OCI-LY3 (cell line): ENCODE data around the gene BPTF.
"Not testable (repeated sequence)": the region's sequence is repeated elsewhere in the genome, so short reads cannot be mapped to it uniquely, and the experiment has no call there.

ENCODE experiments used
- H2AFZ ChIP-seq: fragments of 200-600, 300-600 bp; shearing (Covaris generic); 2 replicates; pipeline ENCODE4 v1.6.0; 2014; ENCODE audit warnings: antibody characterized with exemption, low read depth, low read length
- H3K27ac ChIP-seq: fragments of 200-600, 300-600 bp; sonication (generic); 2 replicates; pipeline ENCODE4 v1.5.1; 2014; ENCODE audit warnings: mild to moderate bottlenecking, low read length, moderate library complexity, mixed read lengths
- H3K27me3 ChIP-seq: fragments of 200-600, 300-600 bp; sonication (generic); 2 replicates; pipeline ENCODE4 v1.6.1; 2014; ENCODE audit warnings: low read depth, low read length, mixed read lengths
- H3K36me3 ChIP-seq: fragments of 200-600, 300-600 bp; sonication (generic); replicated peaks from 2 replicates; pipeline ENCODE3; 2014; ENCODE audit warnings: low read depth, low read length, mixed read lengths
- H3K4me1 ChIP-seq: fragments of 300-600, 200-600 bp; sonication (generic); 2 replicates; pipeline ENCODE4 v1.6.1; 2014; ENCODE audit warnings: low read length, mixed read lengths
- H3K4me2 ChIP-seq: fragments of 200-600, 300-600 bp; sonication (generic); 2 replicates; pipeline ENCODE4 v1.6.1; 2014; ENCODE audit warnings: low read length, mixed read lengths
- H3K4me3 ChIP-seq: fragments of 300-600, 200-600 bp; sonication (generic); 2 replicates; pipeline ENCODE4 v1.5.1; 2014; ENCODE audit warnings: antibody characterized with exemption, mild to moderate bottlenecking, low read length, moderate library complexity
- H3K79me2 ChIP-seq: fragments of 300-600, 200-600 bp; shearing (Covaris generic); 2 replicates; pipeline ENCODE4 v1.6.1; 2014; ENCODE audit warnings: mild to moderate bottlenecking, low read length, mixed read lengths
- H3K9ac ChIP-seq: fragments of 300-600, 200-600 bp; shearing (Covaris generic); 2 replicates; pipeline ENCODE4 v1.6.0; 2014; ENCODE audit warnings: mild to moderate bottlenecking, low read length, moderate library complexity
- H3K9me3 ChIP-seq: fragments of 200-600, 300-600 bp; shearing (Covaris generic); 2 replicates; pipeline ENCODE4 v1.6.1; 2014; ENCODE audit warnings: low read length, mixed read lengths; ENCODE audit not compliant: insufficient read depth
- H4K20me1 ChIP-seq: fragments of 200-600, 300-600 bp; sonication (generic); 2 replicates; pipeline ENCODE4 v1.6.1; 2016; ENCODE audit warnings: low read length, mixed read lengths; ENCODE audit not compliant: insufficient read depth
- EZH2phosphoT487 ChIP-seq: fragments of 200-600 bp; shearing (Covaris generic); IDR thresholded peaks from 2 replicates; pipeline ENCODE4 v1.6.1; 2018; ENCODE audit warnings: antibody characterized with exemption, mixed run types, low read depth
- TF ChIP-seq, protein P1 (sequence below): fragments of 200-600, 300-600 bp; sonication (generic); IDR thresholded peaks from 2 replicates; pipeline ENCODE4 v1.5.1; 2014; ENCODE audit warnings: antibody characterized with exemption, low read length, low read depth

BPTF gene

DNA sequence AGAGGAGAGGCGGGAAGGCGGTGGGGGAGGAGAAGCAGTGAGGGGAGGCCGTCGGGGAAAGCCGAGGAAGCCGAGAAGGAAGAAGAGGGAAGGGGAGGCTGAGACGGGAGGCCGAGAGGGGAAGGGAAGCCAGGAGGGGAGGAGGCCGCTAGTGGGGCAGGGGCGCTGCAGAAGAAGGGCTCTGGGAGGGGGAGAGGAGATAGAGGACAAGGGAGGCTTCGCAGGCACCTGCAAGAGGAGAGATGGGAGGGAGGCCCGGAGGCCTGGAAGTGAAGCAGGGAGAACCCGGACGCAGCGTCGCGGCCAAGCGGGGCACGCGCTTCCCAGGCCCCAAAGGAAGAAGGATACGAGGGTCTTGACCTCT, 168.7 kb downstream of the BPTF start:
- Histone ChIP-seq H3K27me3 (peaks cover 17% of the 10 kb centered on the region), H3K4me2 (peak overlapping the region; percentile 100), H4K20me1 (no peaks in the 10 kb centered on the region), H3K4me1 (peaks cover 22% of the 10 kb centered on the region), H3K79me2 (no peaks in the 10 kb centered on the region), H3K9me3 (no peaks in the 10 kb centered on the region), H2AFZ (peak overlapping the region; percentile 33; the same call in 1 of the 2 replicates), H3K9ac (peak overlapping the region; percentile 76), H3K4me3 (peak overlapping the region; percentile 83), H3K36me3 (no peaks in the 10 kb centered on the region), H3K27ac (peak overlapping the region; percentile 77)
- TF ChIP-seq EZH2phosphoT487, result no peak
- TF ChIP-seq, protein P1, sequence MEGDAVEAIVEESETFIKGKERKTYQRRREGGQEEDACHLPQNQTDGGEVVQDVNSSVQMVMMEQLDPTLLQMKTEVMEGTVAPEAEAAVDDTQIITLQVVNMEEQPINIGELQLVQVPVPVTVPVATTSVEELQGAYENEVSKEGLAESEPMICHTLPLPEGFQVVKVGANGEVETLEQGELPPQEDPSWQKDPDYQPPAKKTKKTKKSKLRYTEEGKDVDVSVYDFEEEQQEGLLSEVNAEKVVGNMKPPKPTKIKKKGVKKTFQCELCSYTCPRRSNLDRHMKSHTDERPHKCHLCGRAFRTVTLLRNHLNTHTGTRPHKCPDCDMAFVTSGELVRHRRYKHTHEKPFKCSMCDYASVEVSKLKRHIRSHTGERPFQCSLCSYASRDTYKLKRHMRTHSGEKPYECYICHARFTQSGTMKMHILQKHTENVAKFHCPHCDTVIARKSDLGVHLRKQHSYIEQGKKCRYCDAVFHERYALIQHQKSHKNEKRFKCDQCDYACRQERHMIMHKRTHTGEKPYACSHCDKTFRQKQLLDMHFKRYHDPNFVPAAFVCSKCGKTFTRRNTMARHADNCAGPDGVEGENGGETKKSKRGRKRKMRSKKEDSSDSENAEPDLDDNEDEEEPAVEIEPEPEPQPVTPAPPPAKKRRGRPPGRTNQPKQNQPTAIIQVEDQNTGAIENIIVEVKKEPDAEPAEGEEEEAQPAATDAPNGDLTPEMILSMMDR, result no peak

- H3K79me2 ChIP-seq, result no peaks in the 10 kb centered on the region
- TF ChIP-seq, protein P1, result no peak
- no peak for TF ChIP-seq EZH2phosphoT487
- no peaks in the 10 kb centered on the region for H4K20me1 ChIP-seq
- peaks cover 17% of the 10 kb centered on the region for H3K27me3 ChIP-seq
- peak overlapping the region; percentile 100 for H3K4me2 ChIP-seq
- peak overlapping the region; percentile 53 for H3K9ac ChIP-seq
- no peak overlapping the region for H3K27ac ChIP-seq
- H3K36me3 ChIP-seq, result no peaks in the 10 kb centered on the region
- peaks cover 22% of the 10 kb centered on the region for H3K4me1 ChIP-seq
- no peak overlapping the region; the same call in 1 of the 2 replicates for H2AFZ ChIP-seq
- H3K4me3 ChIP-seq, result peak overlapping the region; percentile 94
- no peaks in the 10 kb centered on the region for H3K9me3 ChIP-seq
Measured at GRCh38 chr17:67994817-67995569, 169.7 kb downstream of the BPTF start.

DNA sequence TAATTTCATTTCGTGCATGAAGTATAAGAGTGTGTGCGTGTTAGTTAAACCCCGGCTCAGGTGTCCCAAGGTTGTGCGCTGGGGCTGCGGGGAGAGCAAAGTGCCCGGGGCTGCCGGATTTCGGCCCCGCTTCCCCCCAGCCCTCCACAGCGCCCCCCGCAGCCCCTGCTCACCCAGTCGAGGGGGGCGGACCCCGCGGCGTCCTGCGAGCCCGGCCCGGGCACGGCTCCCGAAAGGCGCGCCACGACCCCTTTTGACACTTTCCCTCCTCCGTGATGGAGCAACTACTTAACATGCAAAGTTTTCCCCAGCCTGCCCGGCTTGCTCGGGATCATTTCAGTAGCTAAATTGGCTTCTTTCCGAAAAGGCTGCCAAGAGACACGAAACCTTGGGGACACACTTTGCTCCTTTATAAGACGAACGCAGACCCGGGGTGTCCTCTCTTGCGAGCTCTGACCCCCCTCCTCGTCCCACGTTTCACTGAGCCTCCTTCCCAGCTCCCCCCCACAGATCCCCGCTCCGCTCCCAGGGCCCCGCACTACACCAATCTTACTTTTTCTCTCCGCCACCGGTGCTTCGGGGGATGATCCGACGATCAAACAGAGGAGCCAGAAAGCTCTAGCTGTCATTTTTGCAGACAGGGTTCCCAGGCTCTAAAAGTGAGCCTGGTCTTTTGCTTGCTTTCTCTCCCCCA, 170.4 kb downstream of the BPTF start:
- peak overlapping the region; percentile 94 for H3K4me3 ChIP-seq
- TF ChIP-seq, protein P1, result peak; percentile 26; the same call in 1 of the 2 replicates
- TF ChIP-seq EZH2phosphoT487, result no peak
- H2AFZ ChIP-seq, result peak overlapping the region; percentile 17; the same call in 1 of the 2 replicates
- H3K4me2 ChIP-seq, result peak overlapping the region; percentile 100
- peak overlapping the region; percentile 53 for H3K9ac ChIP-seq
- no peak overlapping the region for H3K27ac ChIP-seq
- peaks cover 17% of the 10 kb centered on the region for H3K27me3 ChIP-seq
- H3K79me2 ChIP-seq, result no peaks in the 10 kb centered on the region
- H3K9me3 ChIP-seq, result no peaks in the 10 kb centered on the region
- H3K36me3 ChIP-seq, result no peaks in the 10 kb centered on the region
- peaks cover 22% of the 10 kb centered on the region for H3K4me1 ChIP-seq
- H4K20me1 ChIP-seq, result no peaks in the 10 kb centered on the region

- H3K36me3 ChIP-seq, H3K9me3 ChIP-seq, H3K79me2 ChIP-seq, H3K27ac ChIP-seq, H4K20me1 ChIP-seq: not testable (repeated sequence)
- Histone ChIP-seq H3K9ac (peak within 1 kb of the TSS; percentile 53), H3K4me1 (peaks cover 22% of the 10 kb centered on the region), H3K4me3 (peak within 1 kb of the TSS; percentile 94), H3K27me3 (peaks cover 17% of the 10 kb centered on the region), H3K4me2 (peak within 1 kb of the TSS; percentile 100), H2AFZ (peak within 1 kb of the TSS; percentile 54; the same call in 1 of the 2 replicates)
Measured at GRCh38 chr17:67996301-67997171, 171.2 kb downstream of the BPTF start, which contains the start of gene C17orf58. Gene C17orf58 (minus strand): TSS chr17:67996469. CDS start chr17:67996198, 271 bp downstream.
